ENCODE measurements around the gene S100A14. TPM values are rescaled to one million over a fixed set of nuclear protein-coding genes. Genes with fewer than 3 reads are reported as not detected.
A peak's percentile ranks its signal among the peaks of the same experiment; 100 is the strongest.

Gene S100A14
- total RNA-seq (2022), result 264 and 332 TPM in 2 replicates
- percentile 95 among the genes with signal in this experiment for Bru-seq, nascent RNA
- percentile 98 among the genes with signal in this experiment for BruChase-seq, experiment 1, labeled RNA remaining after a 6-hour chase
- percentile 97 among the genes with signal in this experiment for BruChase-seq, experiment 2, labeled RNA remaining after a 2-hour chase
- long read RNA-seq, transcript S100A14-201 (4 exons, 1,058 nt), result major isoform, 491 of 577 reads
- long read RNA-seq, transcript S100A14-206 (3 exons, 1,025 nt), result minor isoform, 31 of 577 reads
- long read RNA-seq, partial matches to known transcripts, result 4 of 577 reads
- long read RNA-seq, other reads (novel, unspliced or antisense), result 46 of 577 reads

GRCh38 chr1:153616144-153616916 lies at the start of gene S100A14:
Gene S100A14 (minus strand): TSS chr1:153616325. CDS start chr1:153615858, 467 bp downstream.
- H3K27me3 Mint-ChIP-seq (ENCODE audit: insufficient read depth, unreplicated experiment), result no peaks in the 10 kb centered on the region
- peaks cover 52% of the 10 kb centered on the region for H3K4me1 Mint-ChIP-seq (ENCODE audit: insufficient read depth, unreplicated experiment)
- peak; percentile 97 for DNase-seq (ENCODE audit: unreplicated experiment)
- no TSS peak for BruUV-seq (replicated peaks)
- peak within 1 kb of the TSS; percentile 90 for H3K4me3 Mint-ChIP-seq (ENCODE audit: unreplicated experiment)
- intact Hi-C loops (cut with micrococcal nuclease), result loop anchor here (5.0 kb wide), 1 partner anchor 371 kb away; the partner anchor contains the start of gene RAB13
- TF ChIP-seq CTCF (IDR thresholded peaks at IDR 0.05; ENCODE audit: unreplicated experiment), result no peak
- peaks cover 30% of the 10 kb centered on the region for H3K36me3 Mint-ChIP-seq (ENCODE audit: insufficient read depth, unreplicated experiment)
- ChIA-PET CTCF (interaction anchor here (0.6 to 11.8 kb wide), 23 partner anchors 9 to 1397 kb away, joined by 3 to 214 read pairs (median 4); partner anchors contain the start of genes CHTOP, RAB13, S100A1 and S100A13), POLR2A (interaction anchor here (0.6 to 46.1 kb wide), 33 partner anchors 1 to 662 kb away, joined by 3 to 1272 read pairs (median 4); partner anchors contain the start of genes CHTOP, CREB3L4, CRTC2 and ILF2)
- H3K27ac Mint-ChIP-seq (ENCODE audit: low read depth, unreplicated experiment), result peak within 1 kb of the TSS; percentile 76
- H3K9me3 Mint-ChIP-seq (ENCODE audit: unreplicated experiment), result no peaks in the 10 kb centered on the region

- H3K9me3 Mint-ChIP-seq (ENCODE audit: unreplicated experiment), result no peaks in the 10 kb centered on the region
- ChIA-PET CTCF (interaction anchor here (0.5 to 1.8 kb wide), 4 partner anchors 15 to 548 kb away, joined by 3 to 9 read pairs (median 4); no protein-coding TSS in a partner anchor), POLR2A (interaction anchor here (1.1 to 3.1 kb wide), 2 partner anchors 10 to 146 kb away, joined by 3 to 9 read pairs; no protein-coding TSS in a partner anchor)
- H3K27me3 Mint-ChIP-seq (ENCODE audit: insufficient read depth, unreplicated experiment), result no peaks in the 10 kb centered on the region
- BruUV-seq (replicated peaks), result no TSS peak
- peaks cover 7% of the 10 kb centered on the region for H3K4me1 Mint-ChIP-seq (ENCODE audit: insufficient read depth, unreplicated experiment)
- peak; percentile 59 for DNase-seq (ENCODE audit: unreplicated experiment)
- no peak overlapping the region for H3K4me3 Mint-ChIP-seq (ENCODE audit: unreplicated experiment)
- no peaks in the 10 kb centered on the region for H3K36me3 Mint-ChIP-seq (ENCODE audit: insufficient read depth, unreplicated experiment)
- no peak overlapping the region for H3K27ac Mint-ChIP-seq (ENCODE audit: low read depth, unreplicated experiment)
- TF ChIP-seq CTCF (IDR thresholded peaks at IDR 0.05; ENCODE audit: unreplicated experiment), result no peak
- intact Hi-C loops (cut with micrococcal nuclease), result no loop called here
Measured at GRCh38 chr1:153663211-153663610, 47.1 kb upstream of the S100A14 start.

GRCh38 chr1:153662269-153662668 lies 46.1 kb upstream of the S100A14 start:
- TF ChIP-seq CTCF (IDR thresholded peaks at IDR 0.05; ENCODE audit: unreplicated experiment), result no peak
- Mint-ChIP-seq H3K4me1 (ENCODE audit: insufficient read depth, unreplicated experiment) (peaks cover 5% of the 10 kb centered on the region), H3K4me3 (ENCODE audit: unreplicated experiment) (no peak overlapping the region), H3K36me3 (ENCODE audit: insufficient read depth, unreplicated experiment) (no peaks in the 10 kb centered on the region), H3K27ac (ENCODE audit: low read depth, unreplicated experiment) (no peak overlapping the region), H3K27me3 (ENCODE audit: insufficient read depth, unreplicated experiment) (no peaks in the 10 kb centered on the region), H3K9me3 (ENCODE audit: unreplicated experiment) (no peaks in the 10 kb centered on the region)
- ChIA-PET POLR2A (interaction anchor here (1.0 to 5.3 kb wide), 7 partner anchors 7 to 89 kb away, joined by 3 to 72 read pairs (median 4); partner anchors contain the start of genes CHTOP and ILF2), CTCF (interaction anchor here (0.6 to 1.3 kb wide), 4 partner anchors 15 to 258 kb away, joined by 3 to 4 read pairs (median 4); no protein-coding TSS in a partner anchor)
- DNase-seq (ENCODE audit: unreplicated experiment), result no peak
- TSS peak; percentile 70 for BruUV-seq (replicated peaks)
- intact Hi-C loops (cut with micrococcal nuclease), result no loop called here
